IPS-NIHi11 (cell line): ENCODE data around the gene LRRC3.
A peak's percentile ranks its signal among the peaks of the same experiment; 100 is the strongest.
"Not testable (repeated sequence)": the region's sequence is repeated elsewhere in the genome, so short reads cannot be mapped to it uniquely, and the experiment has no call there.

Source experiments
- DNase-seq: peaks from one replicate; pipeline ENCODE4 v3.0.0; 2012; ENCODE audit warnings: mixed read lengths, low spot score

LRRC3 gene

GRCh38 chr21:44479556-44480199 is 24.4 kb downstream of the LRRC3 start:
- DNase-seq: not testable (repeated sequence)

GRCh38 chr21:44480200-44481053 is 25.1 kb downstream of the LRRC3 start:
- DNase-seq: no peak

- DNase-seq: no peak
Measured at GRCh38 chr21:44482581-44483287, 27.4 kb downstream of the LRRC3 start.

GRCh38 chr21:44483288-44484237 is 28.3 kb downstream of the LRRC3 start:
- no peak for DNase-seq

GRCh38 chr21:44484498-44485253 is 29.4 kb downstream of the LRRC3 start:
- DNase-seq: no peak

GRCh38 chr21:44485254-44485793 is 30.0 kb downstream of the LRRC3 start:
- DNase-seq: peak; percentile 58

GRCh38 chr21:44485796-44486195 is 30.5 kb downstream of the LRRC3 start:
- DNase-seq: no peak

- DNase-seq: no peak
Measured at GRCh38 chr21:44486302-44486701, 31.0 kb downstream of the LRRC3 start.

- peak; percentile 58 for DNase-seq
Measured at GRCh38 chr21:44487831-44488230, 32.5 kb downstream of the LRRC3 start.

GRCh38 chr21:44489962-44490361 is 34.7 kb downstream of the LRRC3 start:
- DNase-seq: peak; percentile 56

GRCh38 chr21:44490405-44490804 is 35.1 kb downstream of the LRRC3 start:
- no peak for DNase-seq

GRCh38 chr21:44490816-44491215 is 35.5 kb downstream of the LRRC3 start:
- no peak for DNase-seq

- DNase-seq: no peak
Measured at GRCh38 chr21:44492567-44493385, 37.5 kb downstream of the LRRC3 start.

GRCh38 chr21:44494418-44494817 is 39.1 kb downstream of the LRRC3 start:
- no peak for DNase-seq

GRCh38 chr21:44494956-44495355 is 39.6 kb downstream of the LRRC3 start:
- no peak for DNase-seq

GRCh38 chr21:44495611-44496563 is 40.6 kb downstream of the LRRC3 start:
- DNase-seq: no peak

GRCh38 chr21:44496564-44497550 is 41.5 kb downstream of the LRRC3 start:
- no peak for DNase-seq
